H1 (cell line): ENCODE results near the gene LY86. TPM values are rescaled to one million over a fixed set of nuclear protein-coding genes. Genes with fewer than 3 reads are reported as not detected.

ENCODE experiments used
- CEBPB ChIP-seq: IDR thresholded peaks from 2 replicates; pipeline ENCODE4 v1.6.1; 2012; ENCODE audit warnings: low read depth, low read length
- CHD1 ChIP-seq: IDR thresholded peaks from 2 replicates; pipeline ENCODE4 v1.6.1; 2012; ENCODE audit warnings: low read depth, low read length, improper control_type of control experiment
- CHD7 ChIP-seq: fragments of 300-600 bp; sonication (generic); IDR thresholded peaks from 2 replicates; pipeline ENCODE4 v1.7.1; 2012; ENCODE audit warnings: low read length, moderate library complexity, mild to moderate bottlenecking, inconsistent platforms; ENCODE audit not compliant: insufficient replicate concordance
- EZH2 ChIP-seq: fragments of 200-600 bp; sonication (generic); IDR thresholded peaks from 2 replicates; pipeline ENCODE4 v1.7.1; 2012; ENCODE audit warnings: low read depth, mild to moderate bottlenecking, moderate library complexity, low read length, inconsistent platforms; ENCODE audit not compliant: severe bottlenecking
- FOSL1 ChIP-seq: IDR thresholded peaks from 2 replicates; pipeline ENCODE4 v1.6.1; 2011; ENCODE audit warnings: mild to moderate bottlenecking, low read depth, low read length, moderate library complexity; ENCODE audit not compliant: insufficient read depth
- GABPA ChIP-seq: IDR thresholded peaks from 2 replicates; pipeline ENCODE4 v1.6.1; 2011; ENCODE audit warnings: mild to moderate bottlenecking, low read length, moderate library complexity, borderline replicate concordance; ENCODE audit not compliant: insufficient read depth
- KDM5A ChIP-seq: fragments of 200-600 bp; IDR thresholded peaks from 2 replicates; pipeline ENCODE4 v1.7.1; 2012; ENCODE audit warnings: mild to moderate bottlenecking, low read length, inconsistent platforms, mixed read lengths
- RFX5 ChIP-seq: IDR thresholded peaks from 2 replicates; pipeline ENCODE4 v1.6.1; 2011; ENCODE audit warnings: low read depth, low read length, improper control_type of control experiment, borderline replicate concordance
- SIRT6 ChIP-seq: IDR thresholded peaks from one replicate; pipeline ENCODE4 v1.7.1; 2012; ENCODE audit warnings: low read length, inconsistent platforms
- YY1 ChIP-seq: IDR thresholded peaks from 2 replicates; pipeline ENCODE4 v1.6.1; 2011; ENCODE audit warnings: low read depth, mild to moderate bottlenecking, low read length
- polyA plus RNA-seq, 7 experiments: library from polyadenylated mRNA; depleted of rRNA in 3 of 7; stranded (reverse) in 5 of 7; unstranded in 2 of 7; fragments of >200 nt in 5 of 7; fragments of 200-250 nt in 2 of 7; gene quantifications; 1 replicate in 5 of 7; 2 replicates in 1 of 7; 4 replicates in 1 of 7; pipeline versions ENCODE4 v1.2.1 to v1.2.3, GENCODE V29; 2011 to 2013; ENCODE audit warnings: missing spikeins in 2 of 7, mixed read lengths in 2 of 7
- total RNA-seq: library from RNA; stranded (reverse); fragmentation: NEBNext Ultra II Directional; extraction: Animal tissue kit (Norgen Biotek cat#: 25700); gene quantifications from 2 replicates; pipeline ENCODE4 v1.2.1, GENCODE V29; 2021
- TF ChIP-seq, protein P1 (sequence below): IDR thresholded peaks from 2 replicates; pipeline ENCODE4 v1.6.1; 2011; ENCODE audit warnings: low read length, improper control_type of control experiment

Gene LY86
- total and polyA plus RNA-seq, 2 of the 8 experiments (the other 6 are each of a cell fraction or from before 2014, with no cell fraction given), result not detected

- TF ChIP-seq CHD7 (no peak), CEBPB (no peak), CHD1 (no peak), KDM5A (no peak), RFX5 (no peak), GABPA (no peak), FOSL1 (no peak), EZH2 (no peak), YY1 (no peak), SIRT6 (no peak)
- TF ChIP-seq, protein P1, sequence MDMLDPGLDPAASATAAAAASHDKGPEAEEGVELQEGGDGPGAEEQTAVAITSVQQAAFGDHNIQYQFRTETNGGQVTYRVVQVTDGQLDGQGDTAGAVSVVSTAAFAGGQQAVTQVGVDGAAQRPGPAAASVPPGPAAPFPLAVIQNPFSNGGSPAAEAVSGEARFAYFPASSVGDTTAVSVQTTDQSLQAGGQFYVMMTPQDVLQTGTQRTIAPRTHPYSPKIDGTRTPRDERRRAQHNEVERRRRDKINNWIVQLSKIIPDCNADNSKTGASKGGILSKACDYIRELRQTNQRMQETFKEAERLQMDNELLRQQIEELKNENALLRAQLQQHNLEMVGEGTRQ, result no peak
Measured at GRCh38 chr6:6649824-6650349, 61.4 kb downstream of the LY86 start (continued).
